IPS-20b (cell line): ENCODE results near the gene MINDY4.

Experiments used
- H3K27ac ChIP-seq: one replicate; pipeline ENCODE4 v1.5.1; 2013; ENCODE audit warnings: low read length
- H3K27me3 ChIP-seq: 2 replicates; pipeline ENCODE4 v1.6.1; 2013; ENCODE audit warnings: mild to moderate bottlenecking, low read length, inconsistent platforms; ENCODE audit not compliant: insufficient read depth
- H3K36me3 ChIP-seq: 2 replicates; pipeline ENCODE4 v1.6.1; 2013; ENCODE audit warnings: low read depth, mild to moderate bottlenecking, inconsistent platforms, low read length, moderate library complexity; ENCODE audit not compliant: insufficient read depth
- H3K4me1 ChIP-seq: 2 replicates; pipeline ENCODE4 v1.6.1; 2013; ENCODE audit warnings: mild to moderate bottlenecking, control low read depth, inconsistent platforms, low read length, moderate library complexity; ENCODE audit not compliant: insufficient read depth
- H3K4me3 ChIP-seq: 2 replicates; pipeline ENCODE4 v1.5.1; 2013; ENCODE audit warnings: mild to moderate bottlenecking, low read length, inconsistent platforms
- H3K9ac ChIP-seq: 2 replicates; pipeline ENCODE4 v1.6.1; 2013; ENCODE audit warnings: low read depth, mild to moderate bottlenecking, inconsistent platforms, low read length, moderate library complexity
- H3K9me3 ChIP-seq: 2 replicates; pipeline ENCODE4 v1.6.1; 2013; ENCODE audit warnings: mild to moderate bottlenecking, low read depth, low read length, inconsistent platforms; ENCODE audit not compliant: insufficient read depth

MINDY4 gene

DNA sequence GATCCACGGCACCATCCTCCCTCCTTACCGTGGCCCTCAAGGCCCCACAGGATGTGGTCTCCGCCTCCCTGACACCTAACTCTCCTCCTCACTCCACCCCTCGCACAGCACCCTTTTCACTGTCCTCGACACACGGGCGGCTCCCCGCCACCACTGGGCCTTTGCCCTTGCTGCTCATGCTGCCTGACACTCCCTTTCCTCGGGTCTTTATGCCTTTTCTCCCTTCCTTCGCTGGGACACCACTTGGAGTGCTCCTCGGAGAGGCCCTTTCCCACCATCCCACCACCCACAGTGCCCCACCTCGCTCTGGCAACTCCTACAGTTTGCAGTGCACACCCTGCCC is 27.2 kb upstream of the MINDY4 start:
- no peak overlapping the region for H3K9ac ChIP-seq

GRCh38 chr7:30745261-30745941 is 25.8 kb upstream of the MINDY4 start:
- Histone ChIP-seq H3K27me3 (no peaks in the 10 kb centered on the region), H3K36me3 (no peaks in the 10 kb centered on the region), H3K27ac (no peak overlapping the region), H3K4me3 (no peak overlapping the region), H3K4me1 (no peaks in the 10 kb centered on the region), H3K9me3 (no peaks in the 10 kb centered on the region), H3K9ac (no peak overlapping the region)

More for the DNA sequence above, 27.2 kb upstream of the MINDY4 start:
- no peaks in the 10 kb centered on the region for H3K4me1 ChIP-seq
- no peaks in the 10 kb centered on the region for H3K27me3 ChIP-seq
- no peaks in the 10 kb centered on the region for H3K9me3 ChIP-seq
- H3K36me3 ChIP-seq: no peaks in the 10 kb centered on the region
- H3K4me3 ChIP-seq: no peak overlapping the region
- no peak overlapping the region for H3K27ac ChIP-seq

- no peaks in the 10 kb centered on the region for H3K9me3 ChIP-seq
- no peaks in the 10 kb centered on the region for H3K4me1 ChIP-seq
- no peak overlapping the region for H3K27ac ChIP-seq
- H3K36me3 ChIP-seq: no peaks in the 10 kb centered on the region
- no peak overlapping the region for H3K4me3 ChIP-seq
- H3K9ac ChIP-seq: no peak overlapping the region
- H3K27me3 ChIP-seq: no peaks in the 10 kb centered on the region
Measured at GRCh38 chr7:30750010-30750409, 21.2 kb upstream of the MINDY4 start.

GRCh38 chr7:30750683-30751650 is 20.2 kb upstream of the MINDY4 start:
- no peak overlapping the region for H3K9ac ChIP-seq
- no peak overlapping the region for H3K4me3 ChIP-seq
- H3K27ac ChIP-seq: no peak overlapping the region
- H3K36me3 ChIP-seq: no peaks in the 10 kb centered on the region
- H3K4me1 ChIP-seq: no peaks in the 10 kb centered on the region
- no peaks in the 10 kb centered on the region for H3K27me3 ChIP-seq
- no peaks in the 10 kb centered on the region for H3K9me3 ChIP-seq

- Histone ChIP-seq H3K4me1 (no peaks in the 10 kb centered on the region), H3K9me3 (no peaks in the 10 kb centered on the region), H3K27ac (no peak within 1 kb of the TSS), H3K4me3 (no peak within 1 kb of the TSS), H3K36me3 (no peaks in the 10 kb centered on the region), H3K27me3 (no peaks in the 10 kb centered on the region), H3K9ac (no peak within 1 kb of the TSS)
Measured at GRCh38 chr7:30751696-30752273, 19.4 kb upstream of the MINDY4 start, which contains the start of gene INMT. Gene INMT, plus strand, starts transcription at chr7:30752135. Its CDS starts 16 bp downstream, at chr7:30752151.

DNA sequence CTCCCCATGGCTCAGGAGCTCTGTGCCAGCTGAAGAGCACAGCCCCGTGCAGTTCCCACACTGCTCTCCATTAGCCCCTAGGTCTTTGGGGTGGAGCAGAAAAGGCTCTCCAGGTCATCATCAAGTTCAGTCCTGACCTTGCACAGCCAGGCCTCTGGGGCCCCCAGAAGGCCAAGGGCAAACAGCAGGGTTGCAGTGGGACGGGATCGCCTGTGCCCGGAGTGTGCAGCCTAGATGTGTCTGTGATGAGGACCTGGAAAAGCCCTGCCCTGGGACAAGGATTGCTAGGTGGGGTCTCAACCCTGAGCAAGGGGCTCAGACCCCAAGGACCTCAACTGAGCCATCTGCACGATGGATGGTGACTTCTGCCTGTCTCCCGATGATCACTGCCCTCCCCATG is 18.7 kb upstream of the MINDY4 start:
- no peaks in the 10 kb centered on the region for H3K27me3 ChIP-seq
- H3K4me3 ChIP-seq: no peak overlapping the region
- H3K9ac ChIP-seq: no peak overlapping the region
- H3K27ac ChIP-seq: no peak overlapping the region
- H3K4me1 ChIP-seq: no peaks in the 10 kb centered on the region
- no peaks in the 10 kb centered on the region for H3K9me3 ChIP-seq
- H3K36me3 ChIP-seq: no peaks in the 10 kb centered on the region

DNA sequence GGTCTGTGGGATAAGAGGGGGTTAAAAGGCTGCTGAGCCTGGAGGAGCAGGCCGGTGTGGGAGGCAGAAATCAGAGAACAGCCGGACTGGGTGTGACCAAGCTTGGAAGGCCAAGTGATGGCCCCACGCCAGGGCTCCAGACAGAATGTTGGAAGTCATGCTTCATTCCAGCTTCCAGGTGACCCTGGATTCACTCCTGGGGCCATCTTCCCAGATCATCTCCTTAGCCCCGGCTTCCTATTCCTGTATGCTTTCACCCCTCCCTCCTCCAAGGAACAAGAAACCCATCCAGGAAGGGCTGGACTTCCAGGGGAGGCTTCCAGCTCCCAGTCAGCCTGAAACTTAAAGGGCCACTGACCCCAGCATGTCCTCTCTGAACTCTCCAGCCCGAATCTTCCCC is 18.2 kb upstream of the MINDY4 start:
- no peaks in the 10 kb centered on the region for H3K36me3 ChIP-seq
- no peaks in the 10 kb centered on the region for H3K27me3 ChIP-seq
- no peaks in the 10 kb centered on the region for H3K4me1 ChIP-seq
- H3K4me3 ChIP-seq: no peak overlapping the region
- no peak overlapping the region for H3K9ac ChIP-seq
- H3K9me3 ChIP-seq: no peaks in the 10 kb centered on the region
- H3K27ac ChIP-seq: no peak overlapping the region

GRCh38 chr7:30754315-30754877 is 16.8 kb upstream of the MINDY4 start:
- Histone ChIP-seq H3K4me3 (no peak overlapping the region), H3K9ac (no peak overlapping the region), H3K27ac (no peak overlapping the region), H3K9me3 (no peaks in the 10 kb centered on the region), H3K27me3 (no peaks in the 10 kb centered on the region), H3K36me3 (no peaks in the 10 kb centered on the region), H3K4me1 (no peaks in the 10 kb centered on the region)

DNA sequence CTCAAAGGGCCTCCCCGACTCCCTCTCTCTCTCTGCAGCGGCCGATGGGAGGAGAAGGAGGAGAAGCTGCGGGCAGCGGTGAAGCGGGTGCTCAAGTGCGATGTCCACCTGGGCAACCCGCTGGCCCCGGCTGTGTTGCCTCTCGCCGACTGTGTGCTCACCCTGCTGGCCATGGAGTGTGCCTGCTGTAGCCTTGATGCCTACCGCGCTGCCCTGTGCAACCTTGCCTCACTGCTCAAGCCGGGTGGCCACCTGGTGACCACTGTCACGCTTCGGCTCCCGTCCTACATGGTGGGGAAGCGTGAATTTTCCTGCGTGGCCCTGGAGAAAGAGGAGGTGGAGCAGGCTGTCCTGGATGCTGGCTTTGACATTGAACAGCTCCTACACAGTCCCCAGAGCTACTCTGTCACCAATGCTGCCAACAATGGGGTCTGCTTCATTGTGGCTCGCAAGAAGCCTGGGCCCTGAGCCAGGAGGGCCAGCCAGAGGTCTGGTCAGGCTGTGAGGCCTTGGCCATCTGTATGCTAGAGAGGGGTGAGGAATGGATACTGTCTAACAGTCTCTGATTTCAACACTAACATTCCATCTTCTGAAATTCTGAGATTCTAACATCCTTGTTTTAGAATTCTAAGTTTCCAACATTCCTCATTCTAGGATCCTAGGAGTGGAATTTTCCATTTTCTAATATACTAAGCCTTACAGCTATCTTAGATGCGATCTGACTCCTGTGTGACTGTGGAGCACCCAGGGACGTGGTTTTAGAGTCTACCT is 15.6 kb upstream of the MINDY4 start:
- Histone ChIP-seq H3K9me3 (no peaks in the 10 kb centered on the region), H3K27me3 (no peaks in the 10 kb centered on the region), H3K36me3 (no peaks in the 10 kb centered on the region), H3K27ac (no peak overlapping the region), H3K4me3 (no peak overlapping the region), H3K9ac (no peak overlapping the region), H3K4me1 (no peaks in the 10 kb centered on the region)

- Histone ChIP-seq H3K27me3 (no peaks in the 10 kb centered on the region), H3K27ac (no peak overlapping the region)
Measured at GRCh38 chr7:30757342-30757692, 13.9 kb upstream of the MINDY4 start.

More at GRCh38 chr7:30757342-30757692, 13.9 kb upstream of the MINDY4 start:
- no peaks in the 10 kb centered on the region for H3K4me1 ChIP-seq
- no peak overlapping the region for H3K4me3 ChIP-seq
- no peaks in the 10 kb centered on the region for H3K36me3 ChIP-seq
- no peaks in the 10 kb centered on the region; the same call in 1 of the 2 replicates for H3K9me3 ChIP-seq
- no peak overlapping the region for H3K9ac ChIP-seq
